Measurements from ENCODE around the gene CORO6. TPM values are rescaled to one million over a fixed set of nuclear protein-coding genes. Genes with fewer than 3 reads are reported as not detected.

Gene CORO6
- total RNA-seq, 1 experiment from 2014 or later = 2.8 TPM

DNA sequence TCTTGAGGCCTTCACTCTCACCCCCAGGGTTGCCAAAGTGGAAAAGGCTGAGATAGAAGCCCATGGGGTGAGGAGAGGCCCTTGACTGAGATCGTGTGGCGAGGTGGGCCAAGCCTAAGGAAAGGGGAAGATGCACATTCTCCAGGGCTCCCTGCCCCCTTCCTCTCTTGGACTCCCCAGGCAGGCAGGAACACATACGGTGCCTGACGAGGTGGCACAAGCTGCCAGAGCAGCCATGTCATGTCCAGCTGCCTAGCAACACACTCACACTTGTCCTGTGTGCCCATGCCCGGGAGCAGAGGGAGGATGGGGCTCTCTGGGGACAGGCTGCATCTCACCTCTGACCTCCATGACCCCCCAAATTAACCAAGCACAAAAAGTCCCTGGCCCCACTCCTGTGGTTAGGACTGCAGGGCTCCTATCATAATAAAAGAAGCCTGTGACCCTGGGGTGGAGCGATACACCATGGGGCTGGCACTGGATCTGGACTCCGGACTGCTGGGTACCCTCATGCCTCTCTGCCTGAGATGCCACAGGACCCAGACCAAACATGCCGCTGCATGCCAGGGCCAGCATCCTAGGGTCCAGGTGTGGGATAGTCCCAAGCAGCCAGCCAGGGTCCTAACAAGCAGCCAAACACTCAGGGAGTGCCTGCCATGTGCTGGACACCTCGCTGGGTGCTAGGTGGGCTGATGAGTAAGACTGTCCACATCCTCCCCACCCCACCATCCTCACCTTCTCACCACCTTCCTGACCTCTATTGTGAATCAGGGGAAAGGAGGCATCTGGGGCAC lies 35.8 kb downstream of the CORO6 start:
- H3K36me3 ChIP-seq (ENCODE audit: control insufficient read depth, insufficient read depth, low read length) = peaks cover 4% of the 10 kb centered on the region
- no peak overlapping the region for H3K4me3 ChIP-seq (ENCODE audit: low read depth, low read length)
- Mint-ChIP-seq H3K9me3 (ENCODE audit: unreplicated experiment) (no peaks in the 10 kb centered on the region), H3K27me3 (ENCODE audit: insufficient read depth, unreplicated experiment) (no peaks in the 10 kb centered on the region), H3K4me1 (ENCODE audit: low read depth, unreplicated experiment) (no peaks in the 10 kb centered on the region), H3K36me3 (ENCODE audit: insufficient read depth, unreplicated experiment) (peaks cover 8% of the 10 kb centered on the region), H3K4me3 (ENCODE audit: unreplicated experiment) (no peak overlapping the region), H3K27ac (ENCODE audit: unreplicated experiment) (no peak overlapping the region)
- no peaks in the 10 kb centered on the region for H3K27me3 ChIP-seq (replicated peaks; ENCODE audit: control insufficient read depth, insufficient read depth, low read length)
- BruUV-seq (replicated peaks) = no TSS peak
- peaks cover 18% of the 10 kb centered on the region for H3K4me1 ChIP-seq
- ChIA-PET POLR2A (no interaction called here), CTCF (no interaction called here)
- intact Hi-C loops (cut with micrococcal nuclease; ENCODE audit: unreplicated experiment) = no loop called here
- TF ChIP-seq, protein P1, sequence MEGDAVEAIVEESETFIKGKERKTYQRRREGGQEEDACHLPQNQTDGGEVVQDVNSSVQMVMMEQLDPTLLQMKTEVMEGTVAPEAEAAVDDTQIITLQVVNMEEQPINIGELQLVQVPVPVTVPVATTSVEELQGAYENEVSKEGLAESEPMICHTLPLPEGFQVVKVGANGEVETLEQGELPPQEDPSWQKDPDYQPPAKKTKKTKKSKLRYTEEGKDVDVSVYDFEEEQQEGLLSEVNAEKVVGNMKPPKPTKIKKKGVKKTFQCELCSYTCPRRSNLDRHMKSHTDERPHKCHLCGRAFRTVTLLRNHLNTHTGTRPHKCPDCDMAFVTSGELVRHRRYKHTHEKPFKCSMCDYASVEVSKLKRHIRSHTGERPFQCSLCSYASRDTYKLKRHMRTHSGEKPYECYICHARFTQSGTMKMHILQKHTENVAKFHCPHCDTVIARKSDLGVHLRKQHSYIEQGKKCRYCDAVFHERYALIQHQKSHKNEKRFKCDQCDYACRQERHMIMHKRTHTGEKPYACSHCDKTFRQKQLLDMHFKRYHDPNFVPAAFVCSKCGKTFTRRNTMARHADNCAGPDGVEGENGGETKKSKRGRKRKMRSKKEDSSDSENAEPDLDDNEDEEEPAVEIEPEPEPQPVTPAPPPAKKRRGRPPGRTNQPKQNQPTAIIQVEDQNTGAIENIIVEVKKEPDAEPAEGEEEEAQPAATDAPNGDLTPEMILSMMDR (IDR thresholded peaks at IDR 0.05; ENCODE audit: insufficient read depth in 1 of 2, low read depth in 1 of 2, low read length in 1 of 2, severe bottlenecking in 1 of 2, unreplicated experiment in 1 of 2) = no peak
- H3K9me3 ChIP-seq = no peaks in the 10 kb centered on the region
- DNase-seq = no peak

DNA sequence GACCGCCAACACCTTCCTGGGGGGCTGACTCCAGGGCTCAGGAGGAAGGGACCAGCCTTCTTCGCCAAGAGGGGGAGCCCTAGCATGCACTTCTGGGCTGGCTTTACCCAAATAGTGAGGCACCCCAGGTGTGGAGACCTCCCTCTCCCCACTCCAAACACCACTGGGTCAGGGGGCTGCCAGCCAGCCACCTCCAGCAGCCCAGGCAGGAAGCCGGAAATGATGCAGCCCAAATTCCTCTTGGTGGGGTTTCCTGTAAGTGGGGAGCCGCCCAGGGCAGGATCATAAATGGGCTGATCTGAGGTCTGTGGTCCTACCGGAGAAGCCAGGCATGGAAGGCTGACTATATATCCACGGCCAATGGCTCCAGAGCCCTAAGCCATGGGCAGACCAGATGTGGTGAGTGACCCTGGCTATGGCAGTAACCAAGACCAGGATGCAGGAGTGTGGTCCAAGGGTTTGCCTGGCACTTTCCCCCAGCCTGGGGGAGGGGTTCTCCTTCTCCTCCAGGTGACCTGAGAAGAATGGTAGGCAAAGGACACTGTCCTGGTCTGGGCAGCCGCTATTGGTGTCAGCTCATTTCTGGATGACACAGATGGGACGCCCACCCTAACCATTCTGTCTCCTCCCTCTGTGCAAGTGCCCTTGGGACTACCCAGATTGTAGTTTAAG lies 37.5 kb downstream of the CORO6 start:
- BruUV-seq (replicated peaks) = no TSS peak
- Histone ChIP-seq H3K36me3 (ENCODE audit: control insufficient read depth, insufficient read depth, low read length) (peaks cover 4% of the 10 kb centered on the region), H3K4me1 (peaks cover 13% of the 10 kb centered on the region), H3K9me3 (no peaks in the 10 kb centered on the region), H3K4me3 (ENCODE audit: low read depth, low read length) (no peak overlapping the region), H3K27me3 (replicated peaks; ENCODE audit: control insufficient read depth, insufficient read depth, low read length) (no peaks in the 10 kb centered on the region)
- no peak overlapping the region for H3K27ac Mint-ChIP-seq (ENCODE audit: unreplicated experiment)
- H3K27me3 Mint-ChIP-seq (ENCODE audit: insufficient read depth, unreplicated experiment) = no peaks in the 10 kb centered on the region
- TF ChIP-seq, protein P1 (IDR thresholded peaks at IDR 0.05; ENCODE audit: insufficient read depth in 1 of 2, low read depth in 1 of 2, low read length in 1 of 2, severe bottlenecking in 1 of 2, unreplicated experiment in 1 of 2) = no peak
- ChIA-PET CTCF (interaction anchor here (1.3 kb wide), 1 partner anchor 29 kb away, joined by 4 read pairs; no protein-coding TSS in a partner anchor), POLR2A (interaction anchor here (0.6 kb wide), 1 partner anchor 12 kb away, joined by 4 read pairs; no protein-coding TSS in a partner anchor)
- H3K36me3 Mint-ChIP-seq (ENCODE audit: insufficient read depth, unreplicated experiment) = peaks cover 8% of the 10 kb centered on the region
- H3K4me3 Mint-ChIP-seq (ENCODE audit: unreplicated experiment) = no peak overlapping the region
- no peak for DNase-seq
- no peaks in the 10 kb centered on the region for H3K9me3 Mint-ChIP-seq (ENCODE audit: unreplicated experiment)
- intact Hi-C loops (cut with micrococcal nuclease; ENCODE audit: unreplicated experiment) = no loop called here
- no peaks in the 10 kb centered on the region for H3K4me1 Mint-ChIP-seq (ENCODE audit: low read depth, unreplicated experiment)

DNA sequence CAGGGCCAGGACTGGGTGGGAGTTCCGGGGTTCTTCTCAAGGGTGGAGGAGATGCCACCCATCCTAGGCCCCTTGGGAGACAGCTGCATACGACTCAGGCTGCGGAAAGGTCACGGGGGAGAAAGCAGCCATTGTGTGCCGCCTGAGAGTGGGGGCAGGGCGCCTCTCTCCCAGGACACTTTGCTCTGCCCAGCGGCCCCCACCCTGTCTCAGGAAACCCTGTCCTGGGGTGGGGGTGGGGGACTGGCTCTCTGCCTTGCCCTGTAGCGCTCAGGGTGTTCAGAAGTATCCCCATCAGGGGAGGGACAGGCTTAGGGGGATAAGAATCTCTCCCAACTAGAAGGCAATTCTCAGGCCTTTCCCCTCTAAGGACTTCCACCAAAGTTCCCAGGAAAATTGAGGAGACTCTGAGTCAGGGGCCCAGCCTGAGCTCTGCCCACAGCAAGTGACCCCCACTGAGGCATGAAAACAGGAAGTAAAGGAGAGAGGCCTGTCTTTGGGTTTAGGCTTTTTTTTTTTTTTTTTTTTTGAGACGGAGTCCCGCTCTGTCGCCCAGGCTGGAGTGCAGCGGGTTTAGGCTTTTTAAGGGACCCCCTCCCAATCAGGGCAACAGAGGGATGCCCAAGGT lies 38.1 kb downstream of the CORO6 start:
- Histone ChIP-seq H3K4me1 (0 out of 2 replicates have a peak, but pooled peaks cover 7% of the 10 kb centered on the region), H3K4me3 (ENCODE audit: low read depth, low read length) (no peak overlapping the region), H3K36me3 (ENCODE audit: control insufficient read depth, insufficient read depth, low read length) (peaks cover 4% of the 10 kb centered on the region), H3K9me3 (no peaks in the 10 kb centered on the region), H3K27me3 (replicated peaks; ENCODE audit: control insufficient read depth, insufficient read depth, low read length) (no peaks in the 10 kb centered on the region)
- H3K4me3 Mint-ChIP-seq (ENCODE audit: unreplicated experiment) = no peak overlapping the region
- no peaks in the 10 kb centered on the region for H3K4me1 Mint-ChIP-seq (ENCODE audit: low read depth, unreplicated experiment)
- intact Hi-C loops (cut with micrococcal nuclease; ENCODE audit: unreplicated experiment) = no loop called here
- H3K27ac Mint-ChIP-seq (ENCODE audit: unreplicated experiment) = no peak overlapping the region
- no TSS peak for BruUV-seq (replicated peaks)
- TF ChIP-seq, protein P1 (IDR thresholded peaks at IDR 0.05; ENCODE audit: insufficient read depth in 1 of 2, low read depth in 1 of 2, low read length in 1 of 2, severe bottlenecking in 1 of 2, unreplicated experiment in 1 of 2) = no peak
- CTCF ChIA-PET = interaction anchor here (1.3 kb wide), 1 partner anchor 28 kb away, joined by 4 read pairs; no protein-coding TSS in a partner anchor
- POLR2A ChIA-PET = no interaction called here
- no peaks in the 10 kb centered on the region for H3K27me3 Mint-ChIP-seq (ENCODE audit: insufficient read depth, unreplicated experiment)
- H3K36me3 Mint-ChIP-seq (ENCODE audit: insufficient read depth, unreplicated experiment) = peaks cover 12% of the 10 kb centered on the region
- DNase-seq = no peak
- no peaks in the 10 kb centered on the region for H3K9me3 Mint-ChIP-seq (ENCODE audit: unreplicated experiment)

Measured in Caco-2 (cell line).